Stimulated activated CD4-positive, alpha-beta T cell treated with anti-CD3 and anti-CD28 coated beads, Interleukin-15, amount 100 ng/mL, for 24 hours (primary cell): ENCODE results near the gene TTLL9.

Source experiments
- DNase-seq: peaks from one replicate; pipeline ENCODE4 v3.0.0-alpha.2; 2020

TTLL9 gene

DNA sequence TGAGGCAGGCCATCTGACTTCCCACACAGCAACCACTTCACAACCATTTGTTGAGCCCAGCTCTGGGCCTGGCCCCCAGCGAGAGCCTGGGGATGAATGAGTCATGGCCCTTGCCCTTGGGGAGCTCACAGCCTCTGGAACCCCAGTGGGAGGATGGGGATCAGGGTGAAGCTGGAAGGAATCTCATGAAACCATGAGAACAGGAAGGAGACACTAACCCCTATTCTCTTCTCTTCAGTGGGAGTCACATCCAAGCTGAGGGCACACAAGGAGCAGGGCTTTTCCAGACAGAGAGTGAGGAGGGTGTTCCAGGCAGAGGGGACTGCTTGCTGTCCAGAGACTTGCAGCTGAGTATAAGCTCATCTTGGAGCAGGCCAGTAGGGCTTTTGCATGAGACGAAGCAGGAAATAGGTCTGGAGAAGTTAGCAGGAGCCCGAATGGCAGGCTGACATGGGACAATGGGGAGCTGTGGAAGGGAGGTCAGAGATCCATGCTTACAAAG is 32.5 kb upstream of the TTLL9 start:
- DNase-seq: no peak

DNA sequence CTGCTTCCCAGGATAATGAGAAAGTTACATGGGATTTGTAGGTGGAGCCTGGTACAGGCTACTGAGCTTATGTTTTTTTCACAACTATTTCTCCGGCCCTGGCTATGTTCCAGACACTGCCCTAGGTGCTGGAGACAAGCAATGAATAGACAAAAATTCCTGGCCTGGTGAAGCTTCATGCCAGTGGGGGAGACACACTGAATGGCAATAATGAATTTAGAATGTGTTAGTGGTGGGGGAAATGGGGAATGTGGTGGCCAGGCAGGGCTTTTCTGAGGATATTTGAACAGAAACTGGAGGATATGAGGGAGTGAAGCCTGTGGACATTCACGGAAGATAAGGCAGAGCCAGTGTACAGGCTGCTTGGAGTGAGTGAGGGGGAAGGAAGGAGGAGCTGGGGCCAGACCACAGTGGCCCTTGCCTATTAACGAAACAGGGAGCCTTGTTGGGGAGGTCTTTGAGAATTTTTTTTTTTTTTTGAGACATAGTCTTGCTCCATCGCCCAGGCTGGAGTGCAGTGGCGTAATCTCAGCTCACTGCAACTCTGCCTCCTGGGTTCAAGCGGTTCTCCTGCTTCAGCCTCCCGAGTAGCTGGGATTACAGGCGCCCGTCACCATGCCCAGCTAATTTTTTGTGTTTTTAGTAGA is 31.7 kb upstream of the TTLL9 start:
- no peak for DNase-seq

DNA sequence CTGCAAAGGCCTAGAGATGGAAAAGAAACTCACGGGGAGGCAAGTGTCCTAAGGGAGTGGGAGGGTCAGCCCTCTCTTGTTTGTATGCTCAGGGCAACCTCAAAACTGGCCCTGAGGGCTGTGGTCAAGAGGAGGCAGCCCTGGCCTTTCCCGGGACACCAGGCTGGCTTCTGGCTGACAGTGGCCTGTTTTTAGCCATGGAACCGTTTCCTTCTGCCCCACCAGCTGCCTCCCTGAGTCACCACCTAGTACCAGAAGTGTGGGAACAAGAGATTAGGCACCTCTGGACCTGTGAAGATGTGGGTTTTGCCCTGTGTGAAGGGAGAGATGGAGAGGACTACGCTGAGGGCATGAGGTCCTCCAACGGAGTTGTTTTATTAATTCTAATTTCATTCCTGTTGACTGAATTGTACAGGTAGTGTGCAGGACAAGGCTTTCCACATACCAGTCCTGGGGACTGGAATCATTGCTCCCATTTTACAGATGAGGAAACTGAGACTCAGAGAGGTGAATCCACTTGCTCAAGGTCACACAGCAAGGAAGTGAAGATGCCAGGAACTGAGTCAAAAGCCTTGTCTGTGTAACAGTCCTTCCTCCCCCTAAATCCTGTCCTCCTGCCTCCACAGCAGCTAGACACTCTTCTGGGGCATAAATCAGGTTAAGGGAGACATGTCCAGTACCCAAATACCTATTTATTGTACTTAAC is 30.5 kb upstream of the TTLL9 start:
- no peak for DNase-seq

DNA sequence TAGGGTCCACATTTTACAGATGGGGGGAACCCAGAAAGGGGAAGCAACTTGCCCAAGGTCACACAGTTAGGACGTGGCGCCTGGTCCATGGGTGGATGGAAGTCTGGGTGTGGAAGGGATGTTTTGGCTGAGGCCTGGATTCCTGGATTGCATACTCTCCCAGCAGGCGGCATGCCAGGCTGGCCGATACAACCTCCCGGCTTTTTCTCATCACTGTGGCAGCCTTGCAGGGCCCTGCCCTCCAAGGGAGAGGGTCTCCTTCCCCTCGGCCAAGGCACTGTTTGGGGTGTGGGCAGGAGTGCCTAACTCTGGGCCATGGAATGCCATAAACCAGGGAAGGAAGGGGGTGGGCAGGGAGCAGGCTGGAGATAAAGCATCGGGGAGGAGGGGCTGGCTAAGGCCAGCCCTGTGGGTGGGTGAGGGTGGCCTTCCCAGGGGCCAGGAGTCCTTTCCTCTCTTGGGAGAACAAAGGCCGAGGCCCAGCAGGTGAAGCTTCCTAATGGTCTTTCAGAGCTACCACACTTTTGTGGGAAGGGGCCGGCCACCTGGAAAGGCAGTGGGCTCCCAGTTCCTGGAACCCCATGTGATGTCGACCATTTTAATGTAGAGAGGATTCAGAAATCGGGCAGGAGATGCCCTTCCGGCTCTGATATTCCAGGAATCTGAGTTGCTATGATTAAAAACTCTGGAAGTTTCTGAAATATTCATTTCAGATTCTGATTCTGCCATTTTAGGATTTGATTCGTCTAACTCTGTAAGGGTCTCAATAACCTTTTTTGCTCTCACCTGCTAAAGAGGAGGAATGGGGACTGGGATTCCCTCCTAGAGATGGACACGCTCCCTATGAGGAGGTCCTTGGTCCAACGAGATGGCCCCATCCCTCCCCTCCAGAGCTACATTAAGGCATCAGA is 29.3 kb upstream of the TTLL9 start:
- no peak for DNase-seq

DNA sequence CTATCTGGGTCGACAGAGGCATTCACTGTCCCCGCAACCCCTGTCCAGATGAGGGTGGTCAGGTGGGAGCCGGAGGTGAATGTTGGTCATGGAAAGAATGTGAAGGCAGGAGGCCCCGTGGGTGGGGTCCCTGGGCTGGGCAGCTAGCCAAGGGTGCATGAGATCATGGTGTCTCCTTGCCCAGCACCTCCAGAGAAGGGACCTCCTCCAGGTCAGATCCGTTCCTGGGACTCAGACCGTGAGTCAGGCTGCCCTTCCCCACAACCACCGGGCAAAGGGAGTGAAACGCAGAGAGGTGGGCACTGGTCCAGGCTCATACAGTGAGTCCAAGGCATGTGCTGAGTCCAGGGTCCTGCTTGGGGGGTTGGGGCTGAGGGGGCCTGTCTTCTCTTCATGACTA is 28.5 kb upstream of the TTLL9 start:
- DNase-seq: no peak

DNA sequence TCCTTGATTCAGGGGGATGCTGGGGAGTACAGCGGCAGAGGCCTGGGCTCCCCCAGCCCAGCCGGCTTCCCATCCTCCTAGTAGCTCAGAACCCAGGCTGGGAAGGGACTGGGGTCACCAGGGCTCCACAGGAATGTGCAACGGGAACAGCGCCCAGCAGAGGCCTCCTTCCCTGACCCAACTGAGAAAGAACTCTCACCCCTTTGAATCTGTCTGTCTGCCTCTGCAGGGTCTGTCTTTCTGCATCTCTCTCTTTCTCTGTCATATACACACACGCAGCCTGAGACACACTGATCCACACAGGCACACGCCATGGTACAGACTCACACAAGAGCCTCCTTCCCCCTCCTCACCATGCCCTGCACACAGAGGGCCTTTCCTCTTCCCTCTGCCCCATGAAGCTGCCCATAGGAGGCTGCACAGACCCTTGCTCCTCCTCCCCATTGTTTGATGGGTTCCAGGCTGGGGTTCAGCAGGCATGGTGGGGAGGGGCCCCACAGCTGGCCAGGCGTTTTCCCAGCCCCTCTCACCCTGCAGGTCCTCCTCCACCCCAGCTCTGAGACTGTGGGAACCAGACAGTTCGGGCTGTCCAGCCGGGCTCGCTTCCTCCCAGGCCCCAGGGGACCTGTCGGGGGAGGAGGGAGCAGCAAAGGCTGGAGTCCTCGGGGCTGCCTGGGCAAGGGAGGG is 27.8 kb upstream of the TTLL9 start:
- no peak for DNase-seq

DNA sequence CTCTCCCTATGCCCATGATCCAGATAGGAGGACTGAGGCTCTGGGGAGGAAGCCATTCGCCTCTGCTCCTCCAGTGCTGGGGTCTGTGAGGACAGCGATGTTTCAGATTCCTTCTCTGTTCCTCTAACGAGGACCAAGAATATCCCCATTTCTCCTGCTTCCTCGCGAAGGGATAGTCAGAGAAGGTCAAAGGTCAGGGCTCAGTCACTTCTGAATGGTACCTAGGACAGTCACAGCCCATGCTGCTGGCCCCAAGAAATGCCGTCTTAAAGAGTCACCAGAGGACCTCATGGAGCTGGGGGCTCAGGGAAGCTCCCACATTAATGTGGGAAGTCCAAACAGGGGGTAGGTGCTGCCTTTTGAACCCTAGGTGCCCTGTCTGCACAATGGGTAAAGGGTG is 27.1 kb upstream of the TTLL9 start:
- DNase-seq: no peak

DNA sequence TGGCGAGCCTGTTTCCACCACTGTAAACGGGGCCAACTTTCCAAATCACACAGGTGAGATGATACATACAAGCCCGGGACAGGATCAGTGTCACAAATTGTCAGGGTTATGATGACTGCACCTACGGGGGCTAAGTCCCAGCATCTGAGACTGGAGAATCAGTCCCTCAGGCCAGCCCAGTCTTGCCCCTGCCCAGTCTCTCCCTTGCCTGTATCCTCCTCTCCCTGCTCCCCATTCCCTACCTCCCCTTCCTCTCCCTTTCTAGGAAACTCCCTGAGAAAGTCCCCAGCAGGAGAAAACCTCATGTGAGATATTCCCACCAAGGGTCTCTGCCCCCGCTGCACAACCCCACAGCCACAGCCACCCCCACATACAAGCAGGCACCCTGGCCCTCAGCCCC is 26.6 kb upstream of the TTLL9 start:
- no peak for DNase-seq

DNA sequence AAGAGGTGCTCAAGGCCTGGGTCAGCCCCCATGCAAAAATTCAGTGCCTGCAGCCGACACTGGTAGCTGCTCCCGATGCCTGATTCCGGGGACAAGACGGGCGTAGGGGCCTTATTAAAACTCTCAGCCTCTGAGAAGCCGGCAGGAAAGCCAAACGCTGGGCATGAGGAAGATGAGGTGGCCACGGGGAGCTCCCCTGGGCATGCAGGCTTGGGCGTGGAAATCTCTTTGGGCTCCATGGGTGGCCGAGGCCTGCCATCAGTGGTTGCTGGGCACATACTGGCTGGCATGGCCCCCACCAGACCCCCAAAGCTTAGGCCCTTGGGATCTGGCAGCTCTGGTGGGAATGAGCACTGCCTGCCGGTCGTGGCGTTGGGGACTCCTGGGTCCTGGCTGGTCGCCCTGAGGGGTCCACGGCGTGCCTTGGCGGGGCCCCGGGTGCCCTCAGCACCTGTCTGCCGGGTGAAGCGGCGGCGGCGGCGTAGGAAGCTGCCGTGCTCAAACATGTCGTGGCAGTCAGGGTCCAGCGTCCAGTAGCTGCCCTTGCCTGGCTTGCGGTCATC is 25.6 kb upstream of the TTLL9 start:
- DNase-seq: no peak

DNA sequence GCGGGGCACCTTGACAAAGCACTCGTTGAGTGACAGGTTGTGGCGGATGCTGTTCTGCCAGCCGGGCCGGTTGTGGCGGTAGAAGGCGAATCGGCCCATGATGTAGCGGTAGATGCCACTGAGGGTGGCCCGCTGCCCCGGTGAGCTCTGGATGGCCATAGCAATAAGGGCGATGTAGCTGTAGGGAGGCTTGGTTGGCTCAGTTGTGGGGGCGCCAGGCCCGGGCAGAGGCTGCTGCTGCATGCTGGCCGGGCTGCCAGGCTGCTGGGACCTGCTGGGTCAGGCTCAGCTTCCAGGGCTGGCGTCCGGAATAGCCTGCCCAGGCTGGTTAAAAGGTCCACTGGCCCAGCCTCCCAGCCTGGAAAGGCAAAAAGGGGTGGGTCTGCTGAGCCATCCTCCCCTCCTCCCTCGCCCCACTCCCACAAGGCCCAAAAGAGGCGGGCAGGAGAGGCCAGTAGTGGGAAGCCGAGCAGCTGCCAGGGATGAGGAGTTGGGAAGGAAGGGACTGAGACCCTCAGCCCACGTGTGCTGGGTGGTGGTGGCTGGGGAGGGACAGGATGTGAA is 25.1 kb upstream of the TTLL9 start, which contains the start of gene FOXS1:
TSS of gene FOXS1 (minus strand) at position 305 of the 564 bp plus-strand sequence. CDS start at position 243, 62 bp downstream.
- DNase-seq: no peak

DNA sequence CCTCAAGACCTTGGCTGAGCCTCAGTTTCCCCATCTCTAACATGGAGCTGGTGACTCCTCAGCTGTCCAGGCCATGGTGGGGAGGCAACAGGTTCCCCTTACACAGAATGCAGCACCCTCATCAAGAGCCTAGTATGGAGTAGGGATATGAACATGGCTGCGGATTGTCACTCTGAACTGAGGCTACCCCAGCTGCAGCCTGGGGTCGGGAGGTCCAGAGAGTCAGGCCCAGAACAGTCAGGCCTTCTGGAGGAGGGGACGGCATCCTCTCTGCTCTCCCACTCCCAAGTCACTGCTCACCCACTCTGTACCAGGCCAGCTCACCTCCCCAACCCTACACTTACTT is 23.7 kb upstream of the TTLL9 start:
- no peak for DNase-seq

DNA sequence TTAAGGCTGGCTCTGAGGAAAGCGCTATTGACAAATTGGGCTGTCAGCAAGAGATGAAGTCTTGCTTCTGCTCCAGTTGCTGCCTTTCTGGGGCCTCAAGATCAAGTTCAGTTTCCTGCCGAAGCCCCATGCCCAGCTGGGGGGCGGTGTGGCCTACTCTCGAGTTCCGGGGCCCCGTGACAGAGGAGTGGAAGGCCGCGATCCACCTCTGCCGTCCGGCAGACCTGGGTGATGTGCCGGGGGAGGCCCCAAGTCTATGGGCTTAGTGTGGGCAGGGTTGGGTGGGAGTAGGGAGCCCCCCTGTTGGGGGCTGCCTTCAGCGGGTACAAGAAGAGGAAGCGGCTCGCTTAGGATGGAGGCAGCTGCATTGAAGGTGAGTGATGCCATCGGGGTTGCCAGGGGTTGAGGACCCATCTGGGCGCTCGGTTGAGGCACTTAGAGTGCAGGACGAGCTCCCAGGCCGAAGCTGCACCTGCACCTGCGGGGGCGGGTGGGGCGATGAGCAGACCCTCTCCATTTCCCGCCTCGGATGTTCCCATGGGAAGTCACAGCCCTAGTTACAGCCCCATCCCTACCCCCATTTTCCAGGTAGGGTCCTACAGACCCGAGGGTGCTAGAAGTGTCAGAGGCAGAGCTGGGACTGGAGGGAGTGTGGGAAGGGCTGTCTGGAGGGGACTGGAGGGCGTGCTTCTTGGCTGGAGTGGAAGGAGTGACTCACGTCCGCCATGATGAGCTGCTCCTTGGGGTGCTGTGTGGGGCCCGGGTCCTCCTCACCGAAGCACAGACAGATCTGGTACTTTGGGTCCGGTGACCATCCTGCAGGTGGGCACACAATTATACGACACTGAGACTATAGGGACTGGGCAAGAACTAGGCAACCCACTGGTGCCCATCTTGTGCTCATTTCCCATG is 22.1 kb upstream of the TTLL9 start:
- no peak for DNase-seq

DNA sequence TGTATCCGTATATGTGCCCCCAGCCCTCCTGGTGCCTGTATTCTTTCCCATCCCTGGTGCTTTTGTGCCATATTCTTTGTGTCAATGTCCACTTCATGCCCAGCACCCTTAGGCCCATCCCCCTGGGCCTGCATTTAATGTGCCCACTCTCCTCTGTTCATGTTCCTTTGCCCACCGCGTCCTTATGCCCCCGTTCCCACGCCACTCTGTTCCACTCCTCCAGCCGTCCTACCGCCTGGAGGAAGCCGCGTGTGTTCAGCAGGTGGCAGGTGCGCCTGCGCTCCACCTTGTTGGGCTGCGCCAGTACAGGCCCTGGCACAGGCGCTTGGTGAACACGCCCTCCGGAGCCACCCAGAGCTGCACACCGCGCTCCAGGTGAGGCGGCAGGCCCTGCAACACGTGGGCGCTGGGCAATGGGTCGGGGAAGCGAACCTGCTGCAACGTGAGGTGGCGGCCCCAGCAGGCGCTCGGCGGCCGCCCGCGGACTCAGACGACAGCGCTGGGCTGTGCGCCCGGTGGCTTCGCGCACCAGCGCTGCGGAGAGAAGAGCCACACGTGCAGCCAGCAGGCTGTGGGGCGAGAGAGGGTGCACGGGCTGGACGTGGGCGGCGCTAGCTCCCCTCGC is 21.0 kb upstream of the TTLL9 start:
- no peak for DNase-seq

DNA sequence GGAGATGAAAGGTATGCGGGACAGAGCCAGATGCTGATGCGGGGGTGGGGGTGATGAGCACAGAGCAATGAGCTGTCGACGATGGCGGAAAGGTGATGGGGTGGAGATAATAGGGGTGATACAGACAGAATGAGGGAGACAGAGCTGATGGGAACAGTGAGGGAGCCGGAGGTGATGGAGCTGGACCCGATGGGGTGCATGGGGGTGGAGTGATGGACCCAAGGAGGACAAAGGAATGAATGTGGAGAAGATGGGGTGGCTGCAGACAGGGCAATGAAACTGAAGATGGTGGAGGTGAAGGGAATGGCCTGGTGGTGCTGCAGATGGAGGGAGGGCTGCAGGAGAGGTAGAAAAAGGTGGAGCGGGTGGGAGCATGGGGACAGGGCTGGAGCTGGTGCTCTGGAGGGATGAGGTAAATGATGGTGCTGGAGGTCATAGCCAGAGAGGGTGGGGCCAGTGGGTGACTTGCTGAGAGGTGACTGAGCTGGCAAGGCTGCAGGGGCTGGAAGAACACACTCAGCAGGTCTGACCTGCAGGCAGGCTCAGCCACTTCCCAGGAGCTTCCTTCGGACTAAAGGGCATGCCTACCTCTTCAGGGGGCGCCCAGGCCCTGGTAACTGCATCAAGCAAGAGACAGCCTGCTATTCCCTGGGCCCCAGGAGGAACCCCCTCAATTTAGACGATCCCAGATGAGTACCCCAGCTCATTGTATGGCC is 19.0 kb upstream of the TTLL9 start:
- DNase-seq: no peak

DNA sequence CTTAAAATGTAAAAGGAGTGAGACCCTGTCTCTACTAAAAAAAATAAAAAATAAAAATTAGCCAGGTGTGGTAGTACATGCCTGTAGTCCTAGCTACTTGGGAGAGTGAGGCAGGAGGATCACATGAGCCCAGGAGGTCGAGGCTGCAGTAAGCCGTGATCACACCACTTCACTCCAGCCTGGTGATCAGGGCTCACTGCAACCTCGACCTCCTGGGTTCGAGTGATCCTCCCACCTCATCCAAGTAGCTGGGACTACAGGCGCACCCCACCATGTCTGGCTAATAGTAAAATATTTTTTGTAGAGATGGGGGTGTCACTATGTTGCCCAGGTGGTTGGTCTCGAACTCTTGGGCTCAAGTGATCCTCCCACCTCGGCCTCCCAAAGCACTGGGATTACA is 17.0 kb upstream of the TTLL9 start:
- DNase-seq: no peak

DNA sequence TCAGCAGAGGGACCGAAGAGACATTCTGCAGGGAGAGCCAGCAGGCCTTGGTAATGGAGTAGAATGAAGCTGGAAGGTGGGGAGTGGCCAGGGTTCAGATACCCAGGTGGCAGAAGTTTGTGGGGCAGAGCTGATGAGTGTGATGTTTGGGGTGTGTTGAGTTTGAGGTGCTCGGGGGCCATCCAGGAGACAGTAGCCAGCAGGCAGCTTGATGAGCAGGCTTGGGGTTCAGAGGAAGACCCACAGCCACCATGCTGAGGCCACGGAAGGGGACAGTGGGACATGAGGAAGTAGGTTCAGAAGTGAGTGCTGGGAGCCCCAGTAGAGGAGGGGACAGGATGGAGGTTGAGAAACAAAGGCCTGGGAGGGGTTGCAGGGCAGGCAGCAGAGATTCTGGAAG is 13.9 kb upstream of the TTLL9 start:
- no peak for DNase-seq

DNA sequence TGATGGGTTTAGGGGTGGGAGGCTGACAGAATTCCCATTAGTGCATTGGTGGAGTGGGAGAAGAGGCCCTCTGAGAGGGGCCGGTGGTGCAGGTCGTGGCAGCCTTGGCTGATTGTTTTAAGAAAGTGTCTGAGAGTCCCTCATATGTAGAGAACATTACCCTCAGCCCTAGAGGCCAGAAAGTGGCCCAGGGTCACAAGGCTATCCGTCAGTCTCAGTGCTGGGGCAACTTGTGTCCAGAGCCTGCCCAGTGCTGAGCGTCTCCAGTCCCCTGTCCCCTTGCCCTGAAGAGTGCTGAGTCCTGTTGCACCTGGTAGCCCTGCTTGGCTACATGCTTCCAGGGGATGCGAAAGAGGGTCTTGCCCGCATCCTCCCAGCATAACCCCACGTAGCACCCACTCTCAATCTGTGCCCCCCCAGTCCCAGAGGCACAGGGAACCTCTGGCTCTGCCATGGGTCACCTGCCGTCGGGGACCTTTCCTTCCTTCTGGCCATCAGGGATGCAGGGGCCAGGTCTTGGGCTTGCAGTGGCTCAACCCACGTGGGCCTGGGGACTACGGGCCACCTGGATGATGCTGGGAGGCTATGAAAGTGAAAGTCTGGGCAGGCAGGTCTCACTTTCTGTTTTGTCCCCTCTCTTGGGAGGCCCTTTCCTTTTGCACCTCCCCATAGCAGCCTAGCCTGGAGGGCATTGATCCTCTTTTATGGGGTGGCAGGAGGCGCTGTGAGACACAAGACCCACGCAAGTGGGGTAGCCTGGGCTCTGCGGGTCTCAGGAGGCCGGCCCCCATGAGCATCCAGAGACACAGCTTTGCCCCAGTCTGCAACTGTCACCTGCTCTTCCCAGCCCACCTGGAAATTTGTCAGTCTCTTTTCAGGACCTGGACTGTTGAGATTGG is 12.3 kb upstream of the TTLL9 start:
- no peak for DNase-seq

DNA sequence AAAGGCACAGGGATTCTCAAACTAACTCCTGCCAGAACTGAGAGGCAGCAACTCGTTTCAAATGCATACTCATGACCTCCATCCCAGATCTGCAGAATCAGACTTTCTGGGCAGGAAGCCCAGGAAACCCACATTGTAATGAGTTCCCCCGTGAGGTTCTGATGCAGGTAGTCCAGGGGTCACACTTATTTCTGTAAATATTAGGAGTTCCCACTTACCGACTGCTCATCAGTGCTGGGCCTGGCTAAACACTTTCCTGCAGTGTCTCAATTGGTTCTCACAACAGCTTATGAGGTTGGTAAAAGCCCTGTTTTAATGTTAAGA is 11.7 kb upstream of the TTLL9 start:
- no peak for DNase-seq
